GM12874 (cell line): Measurements from ENCODE around the gene TGFBR1.

Experiments used
- TF ChIP-seq, protein P1 (sequence below): IDR thresholded peaks from 2 replicates; pipeline ENCODE4 v1.5.1; 2011; ENCODE audit warnings: low read depth, mild to moderate bottlenecking, control low read depth, low read length, moderate library complexity; ENCODE audit not compliant: insufficient read depth

The TGFBR1 gene

DNA sequence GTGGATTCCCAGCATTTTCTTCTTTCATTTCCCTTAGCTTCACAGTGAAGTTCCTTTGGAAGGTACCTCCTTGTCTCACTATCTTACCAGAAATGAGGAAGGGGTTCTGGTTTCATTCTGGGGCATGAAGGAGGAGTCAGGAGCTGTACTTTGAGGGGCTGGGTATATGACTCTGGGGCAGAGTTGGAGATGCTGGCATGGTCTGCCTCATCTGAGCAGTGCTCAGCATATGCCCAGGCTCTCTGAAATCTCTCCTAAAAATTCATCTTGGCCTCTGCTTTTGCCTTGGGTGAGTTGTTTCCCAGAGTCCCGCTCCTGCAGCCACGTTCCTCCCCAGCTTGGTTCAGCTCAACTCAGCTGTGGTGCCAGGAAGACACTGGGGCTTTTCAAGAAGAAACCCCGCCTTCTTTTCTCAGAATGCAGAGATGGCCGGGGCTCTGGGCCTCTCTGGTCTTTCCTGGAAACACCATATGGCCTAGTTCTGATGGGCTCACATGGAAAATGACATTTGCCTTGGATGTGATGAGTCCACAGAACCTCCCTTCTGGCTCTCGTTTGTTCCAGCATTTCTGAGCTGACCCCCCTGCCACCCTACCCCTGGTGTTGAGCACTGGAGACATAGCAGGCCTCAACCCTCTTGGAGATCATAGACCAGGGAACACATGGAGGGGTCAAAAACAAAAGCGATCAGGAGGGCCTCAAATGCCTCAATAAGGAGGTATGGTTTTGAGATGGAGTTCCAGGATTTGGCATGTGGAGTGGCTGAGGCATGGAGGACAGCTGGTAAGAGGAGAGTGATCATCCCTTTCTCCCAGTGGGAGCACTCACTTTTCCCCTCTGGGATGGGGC is 12.0 kb upstream of the TGFBR1 start:
- TF ChIP-seq, protein P1, sequence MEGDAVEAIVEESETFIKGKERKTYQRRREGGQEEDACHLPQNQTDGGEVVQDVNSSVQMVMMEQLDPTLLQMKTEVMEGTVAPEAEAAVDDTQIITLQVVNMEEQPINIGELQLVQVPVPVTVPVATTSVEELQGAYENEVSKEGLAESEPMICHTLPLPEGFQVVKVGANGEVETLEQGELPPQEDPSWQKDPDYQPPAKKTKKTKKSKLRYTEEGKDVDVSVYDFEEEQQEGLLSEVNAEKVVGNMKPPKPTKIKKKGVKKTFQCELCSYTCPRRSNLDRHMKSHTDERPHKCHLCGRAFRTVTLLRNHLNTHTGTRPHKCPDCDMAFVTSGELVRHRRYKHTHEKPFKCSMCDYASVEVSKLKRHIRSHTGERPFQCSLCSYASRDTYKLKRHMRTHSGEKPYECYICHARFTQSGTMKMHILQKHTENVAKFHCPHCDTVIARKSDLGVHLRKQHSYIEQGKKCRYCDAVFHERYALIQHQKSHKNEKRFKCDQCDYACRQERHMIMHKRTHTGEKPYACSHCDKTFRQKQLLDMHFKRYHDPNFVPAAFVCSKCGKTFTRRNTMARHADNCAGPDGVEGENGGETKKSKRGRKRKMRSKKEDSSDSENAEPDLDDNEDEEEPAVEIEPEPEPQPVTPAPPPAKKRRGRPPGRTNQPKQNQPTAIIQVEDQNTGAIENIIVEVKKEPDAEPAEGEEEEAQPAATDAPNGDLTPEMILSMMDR, result no peak

DNA sequence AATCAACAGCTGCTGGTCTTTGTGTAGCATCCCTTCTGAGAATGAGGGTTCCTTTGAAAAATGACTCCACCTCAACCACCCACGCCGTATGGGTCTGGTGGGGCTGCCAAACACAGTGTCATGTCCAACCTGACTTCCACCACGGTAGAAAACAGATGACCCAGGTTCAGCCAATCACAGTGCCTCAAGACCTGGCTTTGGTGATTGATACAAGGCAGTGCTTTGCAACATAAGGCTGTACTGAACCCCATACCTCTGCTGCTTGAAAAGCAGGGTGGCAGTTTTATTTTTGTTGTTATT is 11.5 kb upstream of the TGFBR1 start:
- TF ChIP-seq, protein P1, result no peak

DNA sequence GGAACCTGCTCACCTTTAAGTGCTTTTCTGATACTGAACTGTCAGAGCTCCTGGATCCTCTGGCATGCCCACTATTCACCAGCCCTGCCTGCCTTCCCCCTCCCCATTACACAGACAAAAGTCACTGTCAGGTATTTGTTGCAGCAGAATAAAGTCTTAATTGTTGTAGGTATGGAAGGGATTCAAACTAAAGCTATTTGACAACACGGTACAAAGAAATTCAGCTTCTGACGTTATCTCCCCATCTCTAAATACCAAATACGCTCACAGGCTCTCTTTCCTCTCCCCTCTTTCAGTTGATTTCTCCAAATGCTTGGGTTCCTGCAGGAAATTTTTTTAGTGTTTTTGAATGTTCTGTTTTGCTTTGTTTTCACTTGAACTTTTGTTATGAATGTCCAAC is 9.3 kb upstream of the TGFBR1 start:
- TF ChIP-seq, protein P1, result no peak

DNA sequence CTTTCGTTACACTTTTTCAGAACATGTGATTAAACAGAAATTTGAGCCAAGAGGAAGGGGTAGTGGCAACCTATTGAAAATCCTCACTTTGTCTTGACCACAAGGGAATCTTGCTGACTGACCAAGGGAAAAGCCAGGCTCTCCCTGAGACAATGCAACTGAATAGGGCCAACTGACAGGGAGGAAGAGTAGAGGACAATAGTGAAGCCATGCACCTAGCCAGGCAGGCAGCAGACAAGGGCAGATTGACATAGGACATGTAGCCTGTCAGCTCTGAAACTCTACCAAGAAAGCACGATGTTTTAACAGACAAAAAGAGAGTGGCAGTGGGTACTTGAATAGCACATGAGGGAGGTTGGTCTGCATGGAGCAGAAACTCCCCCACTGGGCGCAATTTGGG is 8.5 kb upstream of the TGFBR1 start:
- TF ChIP-seq, protein P1, result no peak

DNA sequence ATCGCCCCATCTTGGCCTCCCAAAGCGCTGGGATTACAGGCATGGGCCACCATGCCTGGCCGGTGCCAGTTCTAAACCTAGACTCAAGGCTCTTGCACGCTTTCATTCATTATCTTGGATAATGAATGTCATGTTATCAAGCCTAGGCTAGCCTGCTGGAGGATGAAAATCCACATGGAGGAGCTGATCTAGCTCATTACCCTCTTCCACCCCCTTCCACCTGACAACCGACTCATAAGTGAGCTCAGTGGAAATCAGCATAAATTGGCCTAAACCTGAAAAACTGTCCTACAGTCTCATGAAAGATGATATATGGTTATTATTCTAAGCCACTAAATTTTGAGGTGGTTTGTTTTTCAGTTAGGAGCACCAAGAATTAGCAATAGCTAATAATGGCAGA is 3.6 kb upstream of the TGFBR1 start:
- TF ChIP-seq, protein P1, result no peak

DNA sequence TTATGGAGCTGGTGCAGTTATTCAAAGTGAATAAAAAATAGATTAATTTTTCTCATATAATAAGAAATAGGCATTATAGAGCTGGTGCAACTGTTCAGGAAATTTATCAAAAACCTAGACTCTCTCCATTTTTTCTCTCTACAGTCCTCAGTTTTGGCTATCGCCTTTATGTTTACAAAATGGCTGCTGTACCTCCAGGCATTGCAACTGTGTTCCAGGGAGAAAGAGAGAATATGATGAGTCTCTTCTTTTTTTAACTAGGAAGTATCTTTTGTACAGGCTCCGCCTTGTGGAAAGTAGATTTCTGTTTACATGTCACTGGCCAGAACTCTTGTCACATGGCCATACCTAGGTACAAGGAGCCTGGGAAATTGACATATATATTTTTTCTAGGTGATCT is 3.1 kb upstream of the TGFBR1 start:
- TF ChIP-seq, protein P1, result no peak

DNA sequence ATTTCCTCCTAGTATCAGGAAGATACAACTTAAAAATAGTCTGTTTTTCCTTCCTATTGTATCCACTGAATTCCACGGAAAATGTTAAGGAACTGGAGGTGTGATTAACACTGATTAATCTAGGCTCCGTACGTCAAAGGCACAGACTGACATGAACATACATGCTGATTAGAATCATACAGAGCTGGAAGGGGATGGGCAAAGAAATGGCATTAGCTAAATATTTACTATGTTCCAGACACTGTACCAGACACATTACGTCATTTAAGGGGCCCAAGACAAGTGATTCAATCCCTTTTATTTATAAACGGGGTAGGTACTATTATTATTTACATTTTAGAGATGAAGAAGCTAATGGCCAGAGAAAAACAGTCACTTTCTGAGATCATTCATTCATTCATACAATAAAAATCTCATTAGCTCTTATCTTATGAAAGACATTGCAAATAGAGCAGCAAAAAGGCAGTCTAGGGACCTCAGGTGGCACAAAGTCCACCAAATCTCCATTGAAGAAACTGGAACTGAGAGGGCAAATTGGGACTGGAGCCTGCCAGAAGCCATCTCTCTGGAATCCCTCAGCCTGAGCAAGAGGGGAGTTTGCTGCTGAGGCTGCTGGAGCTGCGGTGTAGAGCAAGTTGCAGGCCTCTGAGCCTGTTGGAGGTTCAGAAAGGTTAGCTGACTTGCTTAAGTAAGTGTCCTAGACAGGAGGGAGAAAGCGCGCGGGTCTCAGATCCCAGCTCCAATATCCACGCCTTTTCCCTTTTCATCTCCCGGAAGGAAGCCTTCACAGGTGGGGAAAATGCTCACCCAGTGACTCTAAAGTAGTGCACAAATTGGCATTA is 1.6 kb upstream of the TGFBR1 start:
- TF ChIP-seq, protein P1, result no peak
